ENCODE measurements around the gene CSNK1G2. TPM values are rescaled to one million over a fixed set of nuclear protein-coding genes. Genes with fewer than 3 reads are reported as not detected.

CSNK1G2 gene
- total RNA-seq, 1 experiment from 2014 or later = 126 TPM

GRCh38 chr19:1912760-1913505 is 28.0 kb upstream of the CSNK1G2 start:
- no peaks in the 10 kb centered on the region for H3K4me1 Mint-ChIP-seq
- H3K9me3 Mint-ChIP-seq = no peaks in the 10 kb centered on the region
- DNase-seq (ENCODE audit: low spot score) (no peak), ATAC-seq (no peak)
- no peak overlapping the region for H3K27ac Mint-ChIP-seq
- H3K27me3 Mint-ChIP-seq (ENCODE audit: low read depth) = no peaks in the 10 kb centered on the region
- CTCF ChIA-PET = no interaction called here
- H3K36me3 Mint-ChIP-seq = peaks cover 6% of the 10 kb centered on the region; the same call in 1 of the 2 replicates
- H3K4me3 Mint-ChIP-seq = no peak overlapping the region
- POLR2A ChIA-PET = no interaction called here
- TF ChIP-seq PRRX2 (CRISPR knock-in tag; IDR thresholded peaks at IDR 0.05) (no peak), NFE2L1 (CRISPR knock-in tag; IDR thresholded peaks at IDR 0.05) (no peak), EMX1 (CRISPR knock-in tag; IDR thresholded peaks at IDR 0.05) (no peak), ZNF396 (CRISPR knock-in tag; IDR thresholded peaks at IDR 0.05; ENCODE audit: borderline replicate concordance) (no peak), MLX (CRISPR knock-in tag; IDR thresholded peaks at IDR 0.05) (no peak), PREB (CRISPR knock-in tag; IDR thresholded peaks at IDR 0.05; ENCODE audit: borderline replicate concordance) (no peak), E2F1 (CRISPR knock-in tag; IDR thresholded peaks at IDR 0.05) (no peak), ZNF317 (CRISPR knock-in tag; IDR thresholded peaks at IDR 0.05; ENCODE audit: borderline replicate concordance, low read depth) (no peak), GRHL2 (CRISPR knock-in tag; IDR thresholded peaks at IDR 0.05; ENCODE audit: insufficient replicate concordance, severe bottlenecking) (no peak), CDX4 (CRISPR knock-in tag; IDR thresholded peaks at IDR 0.05; ENCODE audit: borderline replicate concordance) (no peak), SMAD3 (CRISPR knock-in tag; IDR thresholded peaks at IDR 0.05; ENCODE audit: borderline replicate concordance) (no peak), E2F4 (CRISPR knock-in tag; IDR thresholded peaks at IDR 0.05; ENCODE audit: borderline replicate concordance, low read depth) (no peak), ESRRA (CRISPR knock-in tag; IDR thresholded peaks at IDR 0.05; ENCODE audit: borderline replicate concordance) (no peak), FOXJ3 (CRISPR knock-in tag; IDR thresholded peaks at IDR 0.05; ENCODE audit: borderline replicate concordance) (no peak)

GRCh38 chr19:1913781-1914577 is 27.0 kb upstream of the CSNK1G2 start:
- Mint-ChIP-seq H3K4me3 (no peak overlapping the region), H3K36me3 (peaks cover 14% of the 10 kb centered on the region; the same call in 1 of the 2 replicates), H3K27ac (0 out of 2 replicates have a peak overlapping the region, but pooled peaks have one; percentile 41), H3K9me3 (no peaks in the 10 kb centered on the region), H3K27me3 (ENCODE audit: low read depth) (no peaks in the 10 kb centered on the region), H3K4me1 (no peaks in the 10 kb centered on the region)
- ChIA-PET CTCF (interaction anchor here (0.8 kb wide), 1 partner anchor 16 kb away, joined by 3 read pairs; no protein-coding TSS in a partner anchor), POLR2A (no interaction called here)
- no peak for DNase-seq (ENCODE audit: low spot score)
- no peak for ATAC-seq
- TF ChIP-seq SP1 (CRISPR knock-in tag; conservative IDR thresholded peaks at IDR 0.05) (no peak), ZMAT4 (CRISPR knock-in tag; IDR thresholded peaks at IDR 0.05) (no peak), ZNF263 (CRISPR knock-in tag; IDR thresholded peaks at IDR 0.05; ENCODE audit: low read depth) (no peak), ZBTB21 (CRISPR knock-in tag; IDR thresholded peaks at IDR 0.05; ENCODE audit: borderline replicate concordance) (no peak), ELF4 (CRISPR knock-in tag; IDR thresholded peaks at IDR 0.05; ENCODE audit: low read depth) (no peak), CREM (CRISPR knock-in tag; IDR thresholded peaks at IDR 0.05) (no peak)

Data from WTC11 (cell line).